WTC11 (cell line): ENCODE measurements around the gene ZNF235. TPM values are rescaled to one million over a fixed set of nuclear protein-coding genes. Genes with fewer than 3 reads are reported as not detected.

Experiments used
- ATAC-seq: fragments of 200-7000 bp; cut with Tn5 transposase; 2 replicates; pipeline ENCODE4 v1.10.0; 2021; ENCODE audit warnings: mild to moderate bottlenecking, moderate library complexity
- CTCF ChIA-PET: fragments of 300-600 bp; sonication (Branson Sonifier 250); formaldehyde crosslinking; loops from one replicate; lab custom pipeline; 2021; ENCODE audit warnings: antibody characterized with exemption; lab: Charles Lee
- POLR2A ChIA-PET: fragments of 350-600 bp; sonication (Branson Sonifier 250); formaldehyde crosslinking; loops from one replicate; lab custom pipeline; 2021; ENCODE audit warnings: antibody characterized with exemption; lab: Charles Lee
- DNase-seq: peaks from one replicate; pipeline ENCODE4 v3.0.0; 2021; ENCODE audit warnings: low spot score
- H3K27ac Mint-ChIP-seq: 2 replicates; pipeline ENCODE4 v1.8.0; 2021; ENCODE audit warnings: mixed read lengths
- H3K27me3 Mint-ChIP-seq: 2 replicates; pipeline ENCODE4 v1.8.0; 2021; ENCODE audit warnings: low read depth, mild to moderate bottlenecking, moderate library complexity, mixed read lengths
- H3K36me3 Mint-ChIP-seq: 2 replicates; pipeline ENCODE4 v1.8.0; 2021; ENCODE audit warnings: mixed read lengths
- H3K4me1 Mint-ChIP-seq: 2 replicates; pipeline ENCODE4 v1.8.0; 2022; ENCODE audit warnings: mixed read lengths
- H3K4me3 Mint-ChIP-seq: 2 replicates; pipeline ENCODE4 v1.8.0; 2021; ENCODE audit warnings: mild to moderate bottlenecking, moderate library complexity, mixed read lengths
- H3K9me3 Mint-ChIP-seq: 2 replicates; pipeline ENCODE4 v1.8.0; 2021; ENCODE audit warnings: mixed read lengths
- ESRRA ChIP-seq: sonication (generic); formaldehyde crosslinking; IDR thresholded peaks from 2 replicates; pipeline ENCODE4 v1.8.1; 2022; ENCODE audit warnings: mild to moderate bottlenecking, missing genetic modification reagents, borderline replicate concordance
- ETV6 ChIP-seq: sonication (generic); formaldehyde crosslinking; IDR thresholded peaks from 2 replicates; pipeline ENCODE4 v1.8.1; 2022; ENCODE audit warnings: mild to moderate bottlenecking, missing genetic modification reagents
- FOXK1 ChIP-seq: sonication (generic); formaldehyde crosslinking; IDR thresholded peaks from 2 replicates; pipeline ENCODE4 v1.8.0; 2022; ENCODE audit warnings: mild to moderate bottlenecking, moderate library complexity, missing genetic modification reagents
- FOXP1 ChIP-seq: sonication (generic); formaldehyde crosslinking; IDR thresholded peaks from 2 replicates; pipeline ENCODE4 v1.8.0; 2022; ENCODE audit warnings: missing genetic modification reagents, mild to moderate bottlenecking, moderate library complexity, borderline replicate concordance
- HMGA2 ChIP-seq: fragments of 250-450 bp; sonication (Bioruptor Pico); IDR thresholded peaks from 2 replicates; pipeline ENCODE4 v1.4.0; 2021; ENCODE audit warnings: mild to moderate bottlenecking, moderate library complexity
- IRF2 ChIP-seq: sonication (generic); formaldehyde crosslinking; IDR thresholded peaks from 2 replicates; pipeline ENCODE4 v1.8.0; 2022; ENCODE audit warnings: low read depth, missing genetic modification reagents, borderline replicate concordance
- JAZF1 ChIP-seq: fragments of 250-450 bp; sonication (Bioruptor Pico); IDR thresholded peaks from 2 replicates; pipeline ENCODE4 v1.9.0; 2021; ENCODE audit warnings: moderate library complexity, mild to moderate bottlenecking, inconsistent platforms
- JUN ChIP-seq: sonication (generic); formaldehyde crosslinking; IDR thresholded peaks from 2 replicates; pipeline ENCODE4 v1.8.0; 2023; ENCODE audit warnings: mild to moderate bottlenecking, missing genetic modification reagents
- MXD4 ChIP-seq: fragments of 250-450 bp; sonication (Bioruptor Pico); IDR thresholded peaks from 2 replicates; pipeline ENCODE4 v1.8.0; 2021; ENCODE audit warnings: mild to moderate bottlenecking, moderate library complexity, borderline replicate concordance
- NFYB ChIP-seq: sonication (generic); formaldehyde crosslinking; conservative IDR thresholded peaks from 2 replicates; pipeline ENCODE4 v1.8.0; 2022; ENCODE audit warnings: low read depth, missing genetic modification reagents
- RELA ChIP-seq: sonication (generic); formaldehyde crosslinking; IDR thresholded peaks from 2 replicates; pipeline ENCODE4 v1.8.1; 2022; ENCODE audit warnings: missing genetic modification reagents, mild to moderate bottlenecking, borderline replicate concordance
- TP53 ChIP-seq: sonication (generic); formaldehyde crosslinking; IDR thresholded peaks from 2 replicates; pipeline ENCODE4 v1.8.1; 2023; ENCODE audit warnings: mild to moderate bottlenecking, missing genetic modification reagents
- ZNF263 ChIP-seq: sonication (generic); formaldehyde crosslinking; IDR thresholded peaks from 2 replicates; pipeline ENCODE4 v1.8.1; 2022; ENCODE audit warnings: low read depth, mild to moderate bottlenecking, moderate library complexity, missing genetic modification reagents
- ZNF317 ChIP-seq: sonication (generic); formaldehyde crosslinking; IDR thresholded peaks from 2 replicates; pipeline ENCODE4 v1.8.1; 2023; ENCODE audit warnings: low read depth, mild to moderate bottlenecking, moderate library complexity, missing genetic modification reagents, borderline replicate concordance
- total RNA-seq: library from RNA; stranded (reverse); gene quantifications from 3 replicates; pipeline ENCODE4 v1.2.3, GENCODE V29; 2021
- TF ChIP-seq, protein P1 (sequence below): sonication (generic); formaldehyde crosslinking; conservative IDR thresholded peaks from 2 replicates; pipeline ENCODE4 v1.8.1; 2023; ENCODE audit warnings: mild to moderate bottlenecking, low read depth, missing genetic modification reagents, moderate library complexity
- TF ChIP-seq, protein P2 (sequence below): sonication (generic); formaldehyde crosslinking; IDR thresholded peaks from 2 replicates; pipeline ENCODE4 v1.8.1; 2022; ENCODE audit warnings: missing genetic modification reagents, borderline replicate concordance
- TF ChIP-seq, protein P3 (sequence below): sonication (generic); formaldehyde crosslinking; IDR thresholded peaks from 2 replicates; pipeline ENCODE4 v1.8.0; 2022; ENCODE audit warnings: missing genetic modification reagents
- TF ChIP-seq, protein P4 (sequence below): sonication (generic); formaldehyde crosslinking; IDR thresholded peaks from 2 replicates; pipeline ENCODE4 v1.8.1; 2023; ENCODE audit warnings: mild to moderate bottlenecking, moderate library complexity, missing genetic modification reagents
- TF ChIP-seq, protein P5 (sequence below): sonication (generic); formaldehyde crosslinking; IDR thresholded peaks from 2 replicates; pipeline ENCODE4 v1.8.1; 2022; ENCODE audit warnings: low read depth, mild to moderate bottlenecking, moderate library complexity, missing genetic modification reagents, borderline replicate concordance
- TF ChIP-seq, protein P6 (sequence below): sonication (generic); formaldehyde crosslinking; IDR thresholded peaks from 2 replicates; pipeline ENCODE4 v1.8.1; 2023; ENCODE audit warnings: mild to moderate bottlenecking, missing genetic modification reagents
- TF ChIP-seq, protein P7 (sequence below): sonication (generic); formaldehyde crosslinking; IDR thresholded peaks from 2 replicates; pipeline ENCODE4 v1.8.1; 2022; ENCODE audit warnings: low read depth, missing genetic modification reagents, borderline replicate concordance

The ZNF235 gene
- total RNA-seq, 1 experiment from 2014 or later = 3.9 TPM

DNA sequence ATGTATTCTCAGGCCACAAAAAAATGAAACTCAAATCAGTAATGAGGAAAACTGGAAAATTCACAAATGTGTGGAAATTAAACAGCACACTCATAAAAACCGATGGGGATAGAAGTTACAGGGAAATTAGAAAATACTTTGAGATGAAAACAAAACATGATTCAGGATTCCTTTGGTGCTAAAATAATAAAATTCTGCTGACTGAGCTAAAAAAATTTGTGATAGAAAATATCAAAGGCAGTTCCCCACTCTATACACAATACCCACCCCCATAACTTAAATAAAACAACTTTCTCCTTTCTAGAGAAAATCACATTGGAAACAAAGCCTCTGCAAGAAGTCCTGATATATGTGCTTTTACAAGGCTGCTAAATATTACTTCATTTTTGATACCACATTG, 46.7 kb downstream of the ZNF235 start (continued):
- TF ChIP-seq, protein P1, sequence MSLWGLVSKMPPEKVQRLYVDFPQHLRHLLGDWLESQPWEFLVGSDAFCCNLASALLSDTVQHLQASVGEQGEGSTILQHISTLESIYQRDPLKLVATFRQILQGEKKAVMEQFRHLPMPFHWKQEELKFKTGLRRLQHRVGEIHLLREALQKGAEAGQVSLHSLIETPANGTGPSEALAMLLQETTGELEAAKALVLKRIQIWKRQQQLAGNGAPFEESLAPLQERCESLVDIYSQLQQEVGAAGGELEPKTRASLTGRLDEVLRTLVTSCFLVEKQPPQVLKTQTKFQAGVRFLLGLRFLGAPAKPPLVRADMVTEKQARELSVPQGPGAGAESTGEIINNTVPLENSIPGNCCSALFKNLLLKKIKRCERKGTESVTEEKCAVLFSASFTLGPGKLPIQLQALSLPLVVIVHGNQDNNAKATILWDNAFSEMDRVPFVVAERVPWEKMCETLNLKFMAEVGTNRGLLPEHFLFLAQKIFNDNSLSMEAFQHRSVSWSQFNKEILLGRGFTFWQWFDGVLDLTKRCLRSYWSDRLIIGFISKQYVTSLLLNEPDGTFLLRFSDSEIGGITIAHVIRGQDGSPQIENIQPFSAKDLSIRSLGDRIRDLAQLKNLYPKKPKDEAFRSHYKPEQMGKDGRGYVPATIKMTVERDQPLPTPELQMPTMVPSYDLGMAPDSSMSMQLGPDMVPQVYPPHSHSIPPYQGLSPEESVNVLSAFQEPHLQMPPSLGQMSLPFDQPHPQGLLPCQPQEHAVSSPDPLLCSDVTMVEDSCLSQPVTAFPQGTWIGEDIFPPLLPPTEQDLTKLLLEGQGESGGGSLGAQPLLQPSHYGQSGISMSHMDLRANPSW (CRISPR knock-in tag) = no peak
- no peak for TF ChIP-seq ESRRA (CRISPR knock-in tag)

DNA sequence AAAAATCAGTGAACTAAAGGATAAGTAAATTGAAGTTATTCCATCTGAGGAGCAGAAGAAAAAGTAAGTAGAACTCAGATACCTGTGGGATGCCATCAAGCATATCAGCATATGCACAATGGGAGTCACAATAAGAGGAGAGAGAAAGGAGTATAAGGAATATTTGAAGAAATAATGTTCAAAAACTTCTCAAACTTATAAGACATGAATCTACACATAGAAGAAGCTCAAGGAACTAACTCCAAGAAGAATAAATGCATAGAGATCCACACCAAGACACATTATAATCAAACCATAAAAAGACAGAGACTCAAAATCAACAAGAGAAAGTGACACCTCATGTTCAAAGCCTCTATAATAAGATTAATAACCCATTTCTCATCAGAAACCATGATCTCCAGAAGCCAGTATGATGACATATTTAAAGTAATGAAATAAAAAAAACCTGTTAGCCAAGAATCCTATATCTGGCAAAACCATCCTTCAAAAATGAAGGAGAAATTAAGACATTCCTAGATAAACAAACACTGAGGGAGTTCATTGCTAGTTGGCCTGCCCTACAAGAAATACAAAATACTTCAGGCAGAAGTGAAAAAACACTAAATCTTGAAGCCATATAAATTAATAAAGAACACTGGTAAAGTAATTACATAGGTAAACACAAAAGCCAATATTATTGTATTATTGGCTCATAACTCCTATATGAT, 49.0 kb downstream of the ZNF235 start:
- H3K9me3 Mint-ChIP-seq = peaks cover 70% of the 10 kb centered on the region
- TF ChIP-seq, protein P2, sequence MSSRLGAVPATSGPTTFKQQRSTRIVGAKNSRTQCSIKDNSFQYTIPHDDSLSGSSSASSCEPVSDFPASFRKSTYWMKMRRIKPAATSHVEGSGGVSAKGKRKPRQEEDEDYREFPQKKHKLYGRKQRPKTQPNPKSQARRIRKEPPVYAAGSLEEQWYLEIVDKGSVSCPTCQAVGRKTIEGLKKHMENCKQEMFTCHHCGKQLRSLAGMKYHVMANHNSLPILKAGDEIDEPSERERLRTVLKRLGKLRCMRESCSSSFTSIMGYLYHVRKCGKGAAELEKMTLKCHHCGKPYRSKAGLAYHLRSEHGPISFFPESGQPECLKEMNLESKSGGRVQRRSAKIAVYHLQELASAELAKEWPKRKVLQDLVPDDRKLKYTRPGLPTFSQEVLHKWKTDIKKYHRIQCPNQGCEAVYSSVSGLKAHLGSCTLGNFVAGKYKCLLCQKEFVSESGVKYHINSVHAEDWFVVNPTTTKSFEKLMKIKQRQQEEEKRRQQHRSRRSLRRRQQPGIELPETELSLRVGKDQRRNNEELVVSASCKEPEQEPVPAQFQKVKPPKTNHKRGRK (CRISPR knock-in tag) = no peak
- TF ChIP-seq, protein P3, sequence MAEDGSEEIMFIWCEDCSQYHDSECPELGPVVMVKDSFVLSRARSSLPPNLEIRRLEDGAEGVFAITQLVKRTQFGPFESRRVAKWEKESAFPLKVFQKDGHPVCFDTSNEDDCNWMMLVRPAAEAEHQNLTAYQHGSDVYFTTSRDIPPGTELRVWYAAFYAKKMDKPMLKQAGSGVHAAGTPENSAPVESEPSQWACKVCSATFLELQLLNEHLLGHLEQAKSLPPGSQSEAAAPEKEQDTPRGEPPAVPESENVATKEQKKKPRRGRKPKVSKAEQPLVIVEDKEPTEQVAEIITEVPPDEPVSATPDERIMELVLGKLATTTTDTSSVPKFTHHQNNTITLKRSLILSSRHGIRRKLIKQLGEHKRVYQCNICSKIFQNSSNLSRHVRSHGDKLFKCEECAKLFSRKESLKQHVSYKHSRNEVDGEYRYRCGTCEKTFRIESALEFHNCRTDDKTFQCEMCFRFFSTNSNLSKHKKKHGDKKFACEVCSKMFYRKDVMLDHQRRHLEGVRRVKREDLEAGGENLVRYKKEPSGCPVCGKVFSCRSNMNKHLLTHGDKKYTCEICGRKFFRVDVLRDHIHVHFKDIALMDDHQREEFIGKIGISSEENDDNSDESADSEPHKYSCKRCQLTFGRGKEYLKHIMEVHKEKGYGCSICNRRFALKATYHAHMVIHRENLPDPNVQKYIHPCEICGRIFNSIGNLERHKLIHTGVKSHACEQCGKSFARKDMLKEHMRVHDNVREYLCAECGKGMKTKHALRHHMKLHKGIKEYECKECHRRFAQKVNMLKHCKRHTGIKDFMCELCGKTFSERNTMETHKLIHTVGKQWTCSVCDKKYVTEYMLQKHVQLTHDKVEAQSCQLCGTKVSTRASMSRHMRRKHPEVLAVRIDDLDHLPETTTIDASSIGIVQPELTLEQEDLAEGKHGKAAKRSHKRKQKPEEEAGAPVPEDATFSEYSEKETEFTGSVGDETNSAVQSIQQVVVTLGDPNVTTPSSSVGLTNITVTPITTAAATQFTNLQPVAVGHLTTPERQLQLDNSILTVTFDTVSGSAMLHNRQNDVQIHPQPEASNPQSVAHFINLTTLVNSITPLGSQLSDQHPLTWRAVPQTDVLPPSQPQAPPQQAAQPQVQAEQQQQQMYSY = no peak
- TF ChIP-seq MXD4 (CRISPR knock-in tag) (no peak), JAZF1 (CRISPR knock-in tag) (no peak), TP53 (CRISPR knock-in tag) (no peak), FOXP1 (no peak), JUN (no peak), RELA (no peak), ZNF317 (CRISPR knock-in tag) (no peak), NFYB (no peak), IRF2 (no peak), ZNF263 (CRISPR knock-in tag) (no peak), ETV6 (CRISPR knock-in tag) (no peak), FOXK1 (CRISPR knock-in tag) (no peak), HMGA2 (CRISPR knock-in tag) (no peak)
- TF ChIP-seq, protein P4, sequence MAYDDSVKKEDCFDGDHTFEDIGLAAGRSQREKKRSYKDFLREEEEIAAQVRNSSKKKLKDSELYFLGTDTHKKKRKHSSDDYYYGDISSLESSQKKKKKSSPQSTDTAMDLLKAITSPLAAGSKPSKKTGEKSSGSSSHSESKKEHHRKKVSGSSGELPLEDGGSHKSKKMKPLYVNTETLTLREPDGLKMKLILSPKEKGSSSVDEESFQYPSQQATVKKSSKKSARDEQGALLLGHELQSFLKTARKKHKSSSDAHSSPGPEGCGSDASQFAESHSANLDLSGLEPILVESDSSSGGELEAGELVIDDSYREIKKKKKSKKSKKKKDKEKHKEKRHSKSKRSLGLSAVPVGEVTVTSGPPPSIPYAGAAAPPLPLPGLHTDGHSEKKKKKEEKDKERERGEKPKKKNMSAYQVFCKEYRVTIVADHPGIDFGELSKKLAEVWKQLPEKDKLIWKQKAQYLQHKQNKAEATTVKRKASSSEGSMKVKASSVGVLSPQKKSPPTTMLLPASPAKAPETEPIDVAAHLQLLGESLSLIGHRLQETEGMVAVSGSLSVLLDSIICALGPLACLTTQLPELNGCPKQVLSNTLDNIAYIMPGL (CRISPR knock-in tag) = no peak
- TF ChIP-seq, protein P5, sequence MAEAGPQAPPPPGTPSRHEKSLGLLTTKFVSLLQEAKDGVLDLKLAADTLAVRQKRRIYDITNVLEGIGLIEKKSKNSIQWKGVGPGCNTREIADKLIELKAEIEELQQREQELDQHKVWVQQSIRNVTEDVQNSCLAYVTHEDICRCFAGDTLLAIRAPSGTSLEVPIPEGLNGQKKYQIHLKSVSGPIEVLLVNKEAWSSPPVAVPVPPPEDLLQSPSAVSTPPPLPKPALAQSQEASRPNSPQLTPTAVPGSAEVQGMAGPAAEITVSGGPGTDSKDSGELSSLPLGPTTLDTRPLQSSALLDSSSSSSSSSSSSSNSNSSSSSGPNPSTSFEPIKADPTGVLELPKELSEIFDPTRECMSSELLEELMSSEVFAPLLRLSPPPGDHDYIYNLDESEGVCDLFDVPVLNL (CRISPR knock-in tag) = no peak
- TF ChIP-seq, protein P6, sequence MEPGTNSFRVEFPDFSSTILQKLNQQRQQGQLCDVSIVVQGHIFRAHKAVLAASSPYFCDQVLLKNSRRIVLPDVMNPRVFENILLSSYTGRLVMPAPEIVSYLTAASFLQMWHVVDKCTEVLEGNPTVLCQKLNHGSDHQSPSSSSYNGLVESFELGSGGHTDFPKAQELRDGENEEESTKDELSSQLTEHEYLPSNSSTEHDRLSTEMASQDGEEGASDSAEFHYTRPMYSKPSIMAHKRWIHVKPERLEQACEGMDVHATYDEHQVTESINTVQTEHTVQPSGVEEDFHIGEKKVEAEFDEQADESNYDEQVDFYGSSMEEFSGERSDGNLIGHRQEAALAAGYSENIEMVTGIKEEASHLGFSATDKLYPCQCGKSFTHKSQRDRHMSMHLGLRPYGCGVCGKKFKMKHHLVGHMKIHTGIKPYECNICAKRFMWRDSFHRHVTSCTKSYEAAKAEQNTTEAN (CRISPR knock-in tag) = no peak
- TF ChIP-seq, protein P7, sequence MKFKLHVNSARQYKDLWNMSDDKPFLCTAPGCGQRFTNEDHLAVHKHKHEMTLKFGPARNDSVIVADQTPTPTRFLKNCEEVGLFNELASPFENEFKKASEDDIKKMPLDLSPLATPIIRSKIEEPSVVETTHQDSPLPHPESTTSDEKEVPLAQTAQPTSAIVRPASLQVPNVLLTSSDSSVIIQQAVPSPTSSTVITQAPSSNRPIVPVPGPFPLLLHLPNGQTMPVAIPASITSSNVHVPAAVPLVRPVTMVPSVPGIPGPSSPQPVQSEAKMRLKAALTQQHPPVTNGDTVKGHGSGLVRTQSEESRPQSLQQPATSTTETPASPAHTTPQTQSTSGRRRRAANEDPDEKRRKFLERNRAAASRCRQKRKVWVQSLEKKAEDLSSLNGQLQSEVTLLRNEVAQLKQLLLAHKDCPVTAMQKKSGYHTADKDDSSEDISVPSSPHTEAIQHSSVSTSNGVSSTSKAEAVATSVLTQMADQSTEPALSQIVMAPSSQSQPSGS (CRISPR knock-in tag) = no peak
- TF ChIP-seq, all 79 proteins: peak for 0
- POLR2A ChIA-PET = no interaction called here
- Mint-ChIP-seq H3K36me3 (peaks cover 47% of the 10 kb centered on the region), H3K27me3 (peaks cover 19% of the 10 kb centered on the region), H3K4me1 (peaks cover 7% of the 10 kb centered on the region), H3K27ac (no peak overlapping the region), H3K4me3 (no peak overlapping the region)
- CTCF ChIA-PET = no interaction called here
- DNase-seq = no peak
- no peak for ATAC-seq
